Stimulated activated CD8-positive, alpha-beta memory T cell treated with anti-CD3 and anti-CD28 coated beads, Interleukin-12 subunit alpha, Interleukin-12 subunit beta, amount 100 ng/mL, for 24 hours (primary cell): ENCODE results near the gene ILKAP.
A peak's percentile ranks its signal among the peaks of the same experiment; 100 is the strongest.

Source experiments
- DNase-seq: peaks from one replicate; pipeline ENCODE4 v3.0.0-alpha.2; 2020; ENCODE audit errors: extremely low read depth

ILKAP gene

DNA sequence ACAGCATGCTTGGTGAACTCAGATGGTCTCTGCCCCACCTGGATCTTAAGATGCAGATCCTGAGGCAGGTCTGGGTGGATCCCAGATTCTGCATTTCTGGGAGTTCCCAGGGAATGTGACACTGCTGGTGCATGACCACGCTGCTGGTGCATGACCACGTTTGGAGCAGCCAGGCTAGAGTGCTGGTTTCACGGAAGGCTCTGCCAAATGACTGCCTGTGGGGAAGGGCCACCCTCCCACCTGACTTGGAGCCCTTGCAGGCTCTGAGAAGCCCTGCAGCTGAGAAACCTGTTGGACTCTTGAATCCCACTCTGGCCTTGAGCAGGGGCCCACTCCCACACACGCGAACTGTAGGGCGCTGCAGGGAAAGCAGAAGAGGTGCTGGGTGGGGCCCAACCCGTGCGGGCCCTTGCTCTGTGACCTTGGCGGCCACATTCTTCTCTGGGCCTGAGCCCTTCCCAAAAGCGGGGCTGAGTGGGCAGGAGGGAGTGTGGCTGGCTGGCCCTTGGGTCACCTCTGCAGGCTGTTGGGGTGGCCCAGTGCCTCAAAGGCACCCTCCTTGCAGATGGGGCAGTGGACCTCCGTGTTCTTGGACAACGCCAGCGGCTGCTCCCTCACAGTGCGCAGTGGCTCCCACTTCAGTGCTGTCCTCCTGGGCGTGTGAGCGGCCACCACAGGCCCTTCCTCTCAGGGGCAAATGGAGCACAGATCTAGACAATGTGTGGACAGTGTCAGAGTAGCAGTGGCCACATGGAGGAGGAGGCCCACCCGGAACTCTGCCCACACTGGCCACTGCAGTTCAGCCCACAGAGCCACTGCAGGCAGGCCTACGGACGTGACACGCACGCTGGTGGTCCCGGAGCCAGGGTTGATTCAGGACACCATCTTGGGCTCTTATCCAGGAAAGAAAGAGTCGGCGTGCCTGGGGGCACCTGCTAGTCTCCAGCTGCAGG, 36.8 kb downstream of the ILKAP start:
- DNase-seq, result no peak

DNA sequence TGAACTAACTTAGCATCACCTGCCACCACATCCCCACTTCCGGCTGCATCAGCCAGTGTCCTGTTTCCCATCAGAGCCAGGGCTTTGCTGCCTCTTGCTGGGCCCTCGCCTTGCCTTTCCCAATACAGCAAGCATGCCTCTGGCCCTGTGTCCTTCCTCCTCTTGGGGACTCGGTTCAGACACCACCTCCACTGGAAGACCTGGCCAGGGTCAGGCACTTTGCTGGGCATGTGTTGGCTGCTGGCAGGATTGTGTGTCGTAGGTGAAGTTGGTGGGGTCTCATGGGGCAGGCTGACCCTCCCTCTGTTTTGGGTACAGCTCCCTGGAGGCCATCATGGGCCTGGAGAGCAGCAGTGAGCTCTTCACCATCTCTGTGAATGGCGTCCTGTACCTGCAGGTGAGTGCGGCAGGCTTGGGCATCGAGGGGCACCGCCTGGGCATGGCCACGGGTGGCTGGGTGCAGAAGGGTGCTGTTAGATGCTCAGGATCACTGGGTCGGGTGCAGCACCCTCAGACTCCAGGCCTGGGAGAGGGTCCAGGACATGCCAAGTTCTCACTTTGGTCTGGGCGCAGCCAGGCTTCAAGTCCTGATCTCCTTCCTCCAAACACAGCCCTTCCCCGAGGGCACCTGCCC, 38.1 kb downstream of the ILKAP start:
- DNase-seq, result no peak

DNA sequence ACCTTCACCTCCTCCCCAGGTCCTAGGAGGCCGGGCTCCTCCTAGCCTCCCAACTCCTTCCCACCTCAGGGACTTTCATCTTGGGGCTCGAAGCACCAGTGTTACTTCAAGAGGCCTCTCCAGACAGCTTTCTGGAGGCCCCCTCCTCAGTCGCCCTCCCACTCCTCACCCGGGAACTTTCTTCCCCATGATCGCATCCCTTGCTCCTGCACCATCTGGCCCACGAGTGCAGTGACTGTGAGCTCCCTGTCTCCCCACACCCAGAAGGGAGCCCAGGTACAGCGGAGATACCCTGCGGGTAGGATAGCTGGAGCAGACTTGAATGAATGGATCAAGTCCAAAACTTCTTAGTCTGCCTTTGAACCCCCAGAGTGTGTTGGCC, 38.6 kb downstream of the ILKAP start:
- no peak for DNase-seq

- no peak for DNase-seq
These were observed 39.9 kb downstream of the ILKAP start for GRCh38 chr2:238163481-238164198.

- no peak for DNase-seq
These were observed 40.6 kb downstream of the ILKAP start for GRCh38 chr2:238162846-238163441.

GRCh38 chr2:238162251-238162845, 41.1 kb downstream of the ILKAP start:
- no peak for DNase-seq

- no peak for DNase-seq
These were observed 42.0 kb downstream of the ILKAP start for GRCh38 chr2:238161291-238162051.

DNA sequence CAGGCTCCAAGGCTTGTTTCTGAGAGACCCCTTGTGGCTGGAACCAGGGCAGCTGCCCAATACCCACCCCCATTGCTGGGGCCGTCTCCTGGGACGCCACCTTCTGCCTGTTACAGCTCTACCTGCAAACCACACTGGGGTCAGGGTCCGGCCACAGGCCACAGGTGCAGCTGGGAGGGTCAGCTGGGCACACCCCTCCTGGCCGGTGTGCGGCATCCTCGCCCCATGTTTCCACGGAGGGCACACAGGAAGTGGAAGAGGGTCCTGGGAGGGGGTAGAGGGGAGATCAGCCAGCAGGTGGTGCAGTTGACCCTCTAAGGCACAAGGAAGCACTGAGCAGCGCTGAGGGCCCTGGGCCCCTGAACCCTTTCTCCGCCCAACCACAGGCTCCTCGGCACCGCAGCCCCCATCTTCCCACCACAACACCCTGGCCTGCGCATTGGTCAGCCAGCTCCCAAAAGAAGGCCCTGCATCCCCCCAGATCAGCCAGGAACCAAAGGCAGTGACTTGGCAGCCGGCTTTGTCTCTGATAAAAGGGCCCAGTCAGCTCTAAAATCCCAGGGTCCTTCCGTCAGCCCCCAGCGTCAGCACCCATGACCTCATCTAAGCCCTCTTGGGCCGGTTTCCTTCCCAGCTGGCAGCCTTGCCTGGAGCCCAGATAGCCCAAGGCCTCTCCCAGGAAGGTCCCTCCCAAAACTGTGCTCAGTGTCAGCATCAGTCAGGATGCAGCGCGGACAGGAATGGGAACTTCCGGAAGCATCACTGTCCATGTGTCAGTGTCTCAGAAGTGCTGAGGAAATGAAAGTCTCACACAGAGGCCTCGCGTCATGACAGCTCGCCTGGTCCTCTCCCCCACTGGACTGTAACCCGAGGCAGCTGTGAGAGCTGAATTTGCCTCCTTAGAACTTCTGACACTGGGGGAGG, 43.0 kb downstream of the ILKAP start:
- DNase-seq, result no peak

GRCh38 chr2:238159661-238160205, 43.8 kb downstream of the ILKAP start:
- DNase-seq, result no peak

GRCh38 chr2:238159071-238159539, 44.4 kb downstream of the ILKAP start:
- DNase-seq, result no peak

- peak; percentile 17 for DNase-seq
These were observed 44.9 kb downstream of the ILKAP start, which contains the start of gene ERFE for GRCh38 chr2:238158509-238159070. Gene ERFE, plus strand, starts transcription at chr2:238158970. Its CDS starts 38 bp downstream, at chr2:238159008.

- no peak for DNase-seq
These were observed 45.4 kb downstream of the ILKAP start for GRCh38 chr2:238158018-238158508.

GRCh38 chr2:238157506-238158017, 45.9 kb downstream of the ILKAP start:
- DNase-seq, result no peak

DNA sequence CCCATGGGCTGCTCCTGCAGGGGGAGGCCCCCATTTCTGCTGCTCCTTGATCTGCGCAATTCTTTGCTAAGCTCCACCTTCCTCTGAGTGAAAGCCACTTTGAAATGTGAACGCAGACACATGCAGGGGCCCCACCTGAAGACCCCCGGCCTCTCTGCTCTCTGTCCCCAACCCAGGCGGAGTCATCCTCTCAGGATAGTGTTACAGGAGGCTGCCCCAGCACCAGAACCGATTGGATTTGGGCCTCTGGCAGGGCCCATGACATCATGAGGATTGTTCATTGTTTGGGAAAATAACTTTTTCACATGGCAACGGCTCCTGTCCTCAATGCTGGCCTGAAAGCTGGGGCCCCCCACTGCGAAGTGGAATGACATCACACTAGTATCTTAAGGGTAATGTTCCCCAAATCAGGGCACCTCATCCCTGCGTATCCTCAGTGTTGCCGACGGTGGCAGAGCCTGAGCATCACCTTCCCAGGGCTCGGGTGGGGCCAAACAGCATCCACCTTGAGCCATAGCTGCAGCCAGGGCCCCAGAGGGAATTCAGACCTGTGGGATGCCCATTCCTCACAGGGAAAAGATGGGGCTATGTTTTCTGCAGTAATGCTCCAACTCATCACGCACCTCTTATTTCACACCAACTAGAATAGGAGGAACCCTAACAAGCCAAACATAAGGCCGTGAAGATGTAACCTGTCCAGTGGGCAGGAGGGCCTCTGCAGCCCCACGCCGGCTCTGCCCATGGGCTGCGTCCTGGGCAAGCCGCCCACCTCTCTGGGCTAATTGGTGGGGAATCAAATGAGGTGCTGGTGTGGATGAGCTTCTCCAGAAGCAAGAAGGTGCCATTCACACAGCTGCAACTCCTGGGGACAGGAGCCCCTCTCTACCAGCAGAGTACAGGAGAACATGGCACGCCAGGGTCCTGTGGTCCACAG, 47.5 kb downstream of the ILKAP start:
- no peak for DNase-seq

DNA sequence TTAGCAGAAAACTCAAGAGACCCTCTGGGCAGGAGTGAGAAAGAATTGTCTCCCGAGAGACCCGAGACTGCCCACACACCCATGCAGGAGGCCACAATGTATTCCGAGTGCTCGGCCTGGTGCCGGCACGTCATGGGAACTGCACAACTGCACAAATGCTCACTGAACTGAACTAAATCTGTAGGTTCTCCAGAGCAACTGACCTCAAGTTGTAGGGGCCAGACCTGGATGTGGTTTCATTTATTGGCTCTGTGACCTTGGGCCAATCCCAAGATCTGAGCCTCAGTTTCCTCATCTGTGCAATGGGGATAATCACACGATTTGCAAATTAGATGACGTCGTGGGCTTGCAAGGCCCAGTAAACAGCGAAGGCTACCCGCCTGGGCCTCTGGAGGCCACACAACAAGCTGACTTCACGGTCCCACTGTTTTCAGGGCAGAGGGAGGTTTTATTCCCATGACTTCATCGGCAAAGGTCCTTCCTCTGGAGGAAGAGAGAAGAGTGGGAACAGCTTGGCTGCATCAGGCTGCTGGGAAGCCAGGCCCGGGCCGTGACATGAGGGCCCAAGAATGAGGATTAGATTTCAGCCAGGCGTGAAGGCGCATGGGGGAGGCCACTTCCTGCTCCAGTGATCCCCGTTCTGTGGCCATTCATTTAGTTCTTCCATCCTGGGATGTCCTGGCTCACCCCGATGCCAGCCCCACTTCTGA, 48.3 kb downstream of the ILKAP start:
- DNase-seq, result no peak

DNA sequence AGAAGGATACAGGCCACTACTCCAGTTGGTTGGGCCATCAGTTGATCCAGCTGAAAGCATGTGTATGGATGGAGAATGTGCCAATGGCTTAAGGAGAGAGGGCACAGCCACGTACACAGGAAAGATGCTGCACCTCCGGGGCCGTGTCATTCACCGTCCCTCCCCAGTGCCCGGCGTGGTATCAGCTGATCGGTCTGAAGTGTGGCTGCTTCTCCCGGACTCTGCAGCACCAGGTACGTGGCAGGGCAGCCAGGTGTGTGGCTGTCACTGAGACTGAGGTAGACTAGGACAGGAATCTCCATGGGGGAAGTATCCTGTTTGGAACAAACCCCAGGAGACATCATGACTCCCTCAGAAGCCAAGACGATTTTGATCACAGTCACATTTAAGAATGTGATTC, 48.9 kb downstream of the ILKAP start:
- DNase-seq, result no peak
